HG02973 (cell line): Measurements from ENCODE around the gene SLC10A1.

Experiments
- ATAC-seq: cut with Tn5 transposase; IDR thresholded peaks from one replicate; pipeline ENCODE4 v1.9.1; 2021; ENCODE audit warnings: moderate library complexity; ENCODE audit not compliant: unreplicated experiment

Gene SLC10A1

DNA sequence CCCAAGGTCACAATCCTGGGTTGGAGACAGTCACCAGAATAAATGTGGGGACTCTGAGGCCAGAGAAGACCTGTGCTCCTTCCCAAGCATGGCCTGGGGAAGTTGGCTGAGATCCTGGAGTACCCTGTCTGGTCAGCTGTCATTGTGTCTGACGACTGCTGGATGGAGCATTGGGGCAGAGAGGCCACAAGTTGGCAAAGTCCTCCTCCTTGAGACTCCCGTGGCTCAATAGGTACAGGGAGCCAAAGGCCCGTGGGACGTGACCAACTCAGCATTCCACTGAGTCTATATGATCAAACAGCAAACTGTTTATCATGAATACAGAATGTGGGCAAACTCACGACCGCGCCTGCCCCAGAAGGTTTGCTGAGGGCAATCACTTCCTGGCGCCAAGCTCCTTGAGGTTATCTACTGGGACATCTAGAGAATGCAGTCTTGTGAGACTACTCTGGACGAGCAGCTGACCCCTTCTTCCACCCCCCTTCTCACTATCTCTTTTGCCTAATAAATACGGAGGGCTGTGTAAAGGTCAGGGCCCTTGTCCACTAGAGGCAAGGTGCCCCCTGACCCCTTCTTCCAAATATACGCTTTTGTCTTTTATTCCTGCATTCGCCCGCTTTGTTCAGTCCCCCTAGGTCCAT is 14.3 kb upstream of the SLC10A1 start:
- ATAC-seq, result no peak

DNA sequence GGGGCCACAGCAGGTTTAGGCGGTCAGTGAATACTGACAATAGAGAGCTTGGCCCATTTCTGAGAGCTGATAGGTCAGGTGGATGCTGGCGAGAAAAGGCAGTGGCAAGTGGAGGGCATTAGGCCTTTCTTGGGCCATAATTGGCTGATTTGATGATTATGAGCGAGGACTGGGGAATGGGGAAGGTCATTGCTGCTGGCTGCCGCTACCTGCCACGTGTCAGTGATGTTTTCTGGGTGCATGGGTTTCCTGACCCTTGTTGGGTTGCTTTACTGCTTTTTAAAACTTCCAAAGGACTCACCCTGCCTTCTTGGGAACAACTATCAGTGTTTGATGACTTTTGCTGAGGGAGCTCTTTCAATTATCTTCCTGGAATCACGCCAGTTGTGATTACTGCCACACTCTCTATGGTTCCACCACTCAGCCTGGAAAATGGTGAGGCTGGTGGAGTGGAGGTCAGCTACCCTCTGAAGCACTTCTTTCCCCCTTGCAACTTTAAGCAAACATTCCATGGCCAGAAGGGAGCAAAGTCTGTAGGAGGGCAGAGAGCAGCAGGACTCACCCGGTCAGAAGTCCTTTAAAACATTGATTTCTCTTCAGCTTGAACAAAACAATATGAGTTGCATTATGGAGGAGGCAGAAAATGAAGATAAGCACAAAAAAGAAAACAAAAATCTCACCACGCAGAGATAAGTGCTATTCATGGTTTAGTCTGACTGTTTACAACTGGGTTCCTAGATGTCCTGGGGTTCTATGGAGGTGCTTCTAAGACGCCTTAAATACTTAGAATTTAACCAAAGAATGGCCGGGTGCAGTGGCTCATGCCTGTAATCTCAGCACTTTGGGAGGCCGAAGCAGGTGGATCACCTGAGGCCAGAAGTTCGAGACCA is 12.1 kb upstream of the SLC10A1 start:
- ATAC-seq, result no peak

DNA sequence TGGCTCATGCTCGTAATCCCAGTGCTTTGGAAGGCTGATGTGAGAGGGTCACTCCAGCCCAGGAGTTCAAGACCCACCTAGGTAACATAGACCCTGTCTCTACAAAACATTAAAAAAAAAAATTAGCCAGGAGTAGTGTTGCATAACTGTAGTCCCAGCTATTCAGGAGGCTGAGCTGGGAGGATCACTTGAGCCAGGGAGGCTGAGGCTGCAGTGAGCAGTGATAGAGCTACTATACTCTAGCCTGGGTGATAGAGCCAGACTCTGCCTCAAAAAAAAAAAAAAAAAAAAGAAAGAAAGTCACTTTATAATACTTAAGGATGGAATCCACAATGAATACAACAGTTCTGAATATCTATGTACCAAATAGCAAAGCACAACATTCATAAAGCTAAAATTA is 10.2 kb upstream of the SLC10A1 start:
- ATAC-seq, result no peak

DNA sequence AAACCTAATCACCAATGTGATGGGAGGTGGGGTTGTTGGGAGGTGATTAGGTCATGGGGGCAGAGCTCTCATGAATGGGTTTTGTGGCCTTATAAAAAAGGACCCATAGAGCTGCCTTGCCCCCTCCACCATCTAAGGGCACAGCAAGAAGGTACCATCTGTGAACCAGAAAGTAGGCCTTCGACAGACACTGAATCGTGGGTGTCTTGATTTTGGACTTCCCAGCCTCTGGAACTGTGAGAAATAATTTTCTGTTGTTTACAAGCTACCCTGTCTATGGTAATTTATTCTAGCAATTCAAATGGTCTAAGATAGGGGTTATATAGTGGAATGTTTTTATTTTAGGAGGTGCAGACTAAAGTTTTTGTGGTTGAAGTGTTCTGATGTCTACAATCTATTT is 7.9 kb upstream of the SLC10A1 start:
- no peak for ATAC-seq

DNA sequence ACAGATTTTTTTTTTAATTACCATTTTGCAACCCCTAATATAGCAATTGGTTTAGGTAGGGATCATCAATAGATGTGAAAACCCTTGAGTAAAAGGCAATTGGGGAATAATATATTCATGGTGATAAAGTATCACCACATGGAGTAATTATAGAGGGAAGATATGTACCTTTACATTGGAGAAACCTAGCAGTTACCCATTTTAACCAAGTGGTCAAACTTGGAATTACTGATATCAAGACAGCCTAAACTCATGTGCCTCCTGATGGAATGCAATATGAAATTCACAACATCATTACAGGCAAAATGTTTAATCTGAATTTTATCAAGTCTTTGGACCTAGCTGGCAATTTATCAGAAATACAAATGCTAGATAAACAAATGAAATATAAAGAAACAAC is 6.7 kb upstream of the SLC10A1 start:
- no peak for ATAC-seq

DNA sequence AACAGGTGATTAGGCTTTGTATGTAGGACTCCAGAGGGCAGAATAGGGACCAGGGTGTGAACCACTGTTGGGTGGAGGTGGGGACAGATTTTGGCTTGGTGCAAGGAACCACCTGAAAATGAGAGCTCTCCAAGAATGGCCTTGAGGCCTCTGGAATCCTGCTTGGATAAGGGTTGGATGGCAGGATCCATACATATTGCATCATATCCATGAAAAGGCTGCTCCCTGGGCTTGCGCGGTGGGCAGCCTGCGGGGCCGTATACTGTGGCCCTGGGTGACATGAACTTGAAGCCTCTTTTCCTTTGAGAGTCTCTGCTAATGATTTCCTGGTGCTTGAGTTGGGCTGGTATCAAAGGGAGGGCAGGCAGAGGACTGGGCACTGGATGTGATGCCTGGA is 1.3 kb upstream of the SLC10A1 start:
- ATAC-seq, result no peak

DNA sequence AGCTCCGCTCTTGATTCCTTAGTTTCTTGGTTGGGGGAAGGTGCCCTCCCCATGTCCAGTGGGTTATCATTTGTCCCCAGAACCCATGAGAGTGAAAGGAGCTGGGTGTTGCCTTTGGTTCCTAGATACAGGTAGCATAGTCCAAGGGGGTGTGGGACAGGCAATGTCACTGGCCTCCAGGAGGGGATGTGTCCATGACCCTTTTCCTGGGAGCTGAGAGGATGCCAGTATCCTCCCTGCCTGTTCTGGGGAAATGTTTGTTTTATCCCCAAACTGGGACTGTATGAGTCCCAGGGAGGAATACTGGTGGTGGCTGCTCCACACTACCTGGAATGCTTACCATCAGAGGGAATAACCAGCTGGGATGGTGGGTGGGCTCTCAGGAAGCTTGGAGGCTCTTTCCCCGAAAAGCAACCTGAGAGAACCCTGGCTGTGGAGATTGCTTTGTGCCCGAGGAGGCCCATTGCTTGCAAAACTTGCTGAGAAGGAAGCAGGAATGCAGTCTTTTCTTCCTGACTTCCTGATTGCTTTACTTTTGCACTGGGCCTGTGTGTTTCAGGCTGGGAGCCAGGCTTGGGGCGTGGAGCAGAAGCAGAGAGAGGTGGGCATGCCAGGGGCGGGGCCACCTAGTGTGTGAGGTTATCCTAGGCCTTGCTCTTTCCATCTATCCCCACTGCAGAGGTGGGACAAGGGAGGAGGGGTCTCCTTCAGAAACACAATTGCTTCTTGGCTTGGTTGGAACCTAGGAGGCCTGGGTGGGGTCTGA is 715 bp upstream of the SLC10A1 start:
- ATAC-seq, result no peak

DNA sequence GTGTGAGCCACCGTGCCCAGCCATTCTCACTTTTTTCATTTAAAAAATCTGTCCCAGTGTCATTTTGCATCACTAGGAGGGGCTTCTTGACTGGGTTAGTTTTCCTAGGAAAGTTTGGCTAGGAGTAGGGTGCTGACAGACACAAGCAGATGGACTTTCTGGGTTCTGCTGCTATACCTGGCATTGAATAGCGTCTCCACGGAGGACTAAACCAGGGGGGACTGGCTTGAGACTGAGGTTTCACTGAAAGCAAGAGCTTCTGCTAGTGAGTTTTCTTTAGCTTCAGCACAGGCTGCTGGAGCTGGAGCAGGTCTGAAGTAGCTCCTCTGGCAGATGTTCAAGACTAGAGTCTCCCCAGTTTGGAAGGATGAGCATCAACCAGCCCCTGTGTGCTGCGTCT is 1.4 kb downstream of the SLC10A1 start:
- no peak for ATAC-seq

DNA sequence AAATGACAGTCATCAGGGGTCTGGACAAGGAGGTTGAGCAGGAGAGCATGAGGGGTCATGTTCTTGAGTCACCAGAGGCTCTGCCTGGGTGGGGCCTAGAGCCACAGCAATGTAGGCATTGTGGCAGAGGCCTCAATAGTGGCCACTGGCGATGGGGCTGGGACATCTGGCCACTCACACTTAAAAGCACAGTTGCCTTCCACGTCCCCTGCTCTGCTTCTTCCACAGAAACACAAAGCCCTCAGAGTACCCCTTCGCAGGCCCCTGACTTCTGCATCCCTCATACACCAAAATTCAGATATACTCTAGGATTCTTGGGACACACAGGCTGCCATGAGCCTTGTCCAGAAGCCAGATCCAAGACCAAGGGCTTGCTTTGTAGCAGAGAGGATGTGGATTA is 2.2 kb downstream of the SLC10A1 start:
- ATAC-seq, result no peak

DNA sequence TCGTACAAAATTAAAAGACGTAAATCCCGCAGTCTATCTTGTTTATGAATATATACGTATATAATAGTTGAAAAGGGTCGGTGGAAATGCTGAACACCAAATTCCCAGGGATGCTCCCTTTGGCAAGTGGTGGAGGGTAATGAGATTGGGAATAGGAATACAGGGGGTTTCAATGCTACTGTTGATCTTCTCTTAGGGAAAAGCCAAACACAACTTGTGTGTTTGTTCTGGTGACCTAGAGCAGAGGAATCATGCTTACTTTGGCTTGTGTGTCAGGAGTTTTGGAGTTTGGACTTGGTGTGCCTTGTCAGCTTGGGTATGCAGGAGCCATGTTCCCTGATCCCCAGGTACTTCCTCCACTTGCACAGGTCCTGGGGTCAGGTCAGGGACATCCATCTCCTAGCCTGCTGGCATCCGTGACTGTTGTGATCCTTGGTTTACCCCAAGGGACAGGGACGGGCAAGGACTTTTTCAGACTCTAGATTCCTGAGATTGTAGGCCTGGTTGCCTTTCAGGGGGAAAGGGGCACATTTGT is 4.1 kb downstream of the SLC10A1 start:
- no peak for ATAC-seq

DNA sequence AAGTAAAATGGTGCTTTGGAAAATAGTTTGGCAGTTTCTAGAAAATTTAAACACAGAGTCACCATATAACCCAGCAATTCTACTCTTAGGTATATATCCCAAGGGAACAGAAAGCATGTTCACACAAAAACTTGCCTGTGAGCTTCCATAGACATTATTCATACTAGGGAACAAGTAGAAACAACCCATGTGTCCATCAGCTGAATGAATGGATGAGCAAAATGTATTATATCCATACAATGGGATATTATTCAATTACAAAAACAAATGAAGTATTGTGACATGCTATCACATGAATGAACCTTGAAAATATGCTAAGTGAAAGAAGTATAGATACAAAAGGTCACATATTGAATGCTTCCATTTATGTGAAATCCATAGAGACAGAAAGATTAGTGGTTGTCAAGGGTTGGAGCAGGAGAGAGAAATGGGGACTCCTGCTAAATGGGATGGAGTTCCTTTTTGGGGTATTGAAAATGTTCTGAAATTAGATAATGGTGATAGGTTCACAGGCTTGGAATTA is 7.9 kb downstream of the SLC10A1 start:
- ATAC-seq, result no peak

DNA sequence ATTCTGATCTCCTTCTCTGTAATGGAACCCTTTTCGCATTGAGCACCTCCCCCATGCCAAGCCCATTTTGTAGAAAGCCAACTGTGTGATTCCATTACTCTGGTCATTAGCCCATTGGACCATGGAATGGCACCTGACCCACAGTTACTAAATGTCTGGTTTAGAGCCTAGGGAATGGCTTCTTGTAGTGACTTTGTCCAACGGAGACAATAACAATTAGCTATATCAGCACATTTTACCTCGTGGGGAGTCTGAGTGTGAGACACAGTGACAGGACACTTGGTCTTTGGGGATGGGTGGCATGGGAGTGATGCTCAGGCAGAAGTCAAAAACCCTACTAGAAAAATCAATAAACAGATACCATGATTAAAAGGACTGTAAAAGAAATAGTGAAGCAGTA is 10.4 kb downstream of the SLC10A1 start:
- no peak for ATAC-seq

DNA sequence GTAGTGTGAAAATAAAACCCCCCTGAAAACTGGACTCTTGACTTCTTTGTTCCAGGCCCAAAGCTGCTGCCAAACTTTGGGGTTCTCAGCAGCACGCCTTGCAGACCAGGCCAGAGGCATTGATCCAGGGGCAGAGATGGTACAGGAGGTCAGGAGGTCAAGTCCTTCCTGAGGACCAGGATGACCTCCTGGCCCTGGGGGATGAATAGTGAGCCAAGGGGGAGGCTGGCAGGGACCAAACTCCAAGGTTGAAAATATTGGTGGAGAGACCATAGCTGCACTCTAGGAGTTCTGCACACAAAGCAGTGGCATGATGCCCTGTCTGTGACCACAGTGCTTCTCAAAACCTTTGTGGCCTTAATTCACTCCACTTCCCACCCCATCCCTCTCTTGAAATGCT is 12.1 kb downstream of the SLC10A1 start:
- ATAC-seq, result no peak

DNA sequence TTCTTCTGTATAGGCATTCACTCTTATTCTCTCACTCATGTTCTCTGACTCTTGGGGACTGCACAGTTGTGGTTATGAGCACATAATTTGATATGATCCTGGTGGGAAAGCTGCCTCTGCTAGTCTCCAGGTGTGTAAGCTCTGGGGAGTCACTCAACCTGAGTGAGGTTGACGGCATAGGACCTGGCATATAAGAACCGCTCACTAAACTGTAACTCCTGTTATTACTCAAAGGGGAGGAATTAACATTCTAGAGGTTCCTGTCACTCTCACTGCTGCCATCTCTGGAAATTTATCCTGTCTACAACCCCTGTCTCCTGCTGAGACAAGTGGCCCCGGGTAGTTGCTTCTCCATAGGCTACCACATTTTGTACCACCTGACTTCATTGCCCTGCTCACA is 16.1 kb downstream of the SLC10A1 start:
- ATAC-seq, result no peak

DNA sequence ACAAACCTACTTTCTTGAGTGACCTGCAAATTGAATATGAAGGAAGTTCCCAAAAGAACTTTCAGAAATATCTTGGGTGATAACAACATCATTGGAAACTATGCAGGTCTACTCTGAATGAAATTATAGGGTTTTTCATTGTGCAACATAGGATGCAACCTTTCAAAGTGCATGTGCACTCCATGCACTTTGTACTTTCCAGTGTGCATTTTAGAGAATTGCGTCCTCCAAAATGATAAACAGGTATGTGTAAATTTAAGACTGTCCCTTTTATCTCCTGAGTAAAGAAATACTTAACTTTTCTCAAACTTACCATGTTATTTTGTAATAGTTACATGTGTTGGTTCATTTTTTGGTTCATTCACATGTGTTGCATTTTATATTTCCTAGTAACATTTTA is 16.9 kb downstream of the SLC10A1 start:
- ATAC-seq, result no peak

DNA sequence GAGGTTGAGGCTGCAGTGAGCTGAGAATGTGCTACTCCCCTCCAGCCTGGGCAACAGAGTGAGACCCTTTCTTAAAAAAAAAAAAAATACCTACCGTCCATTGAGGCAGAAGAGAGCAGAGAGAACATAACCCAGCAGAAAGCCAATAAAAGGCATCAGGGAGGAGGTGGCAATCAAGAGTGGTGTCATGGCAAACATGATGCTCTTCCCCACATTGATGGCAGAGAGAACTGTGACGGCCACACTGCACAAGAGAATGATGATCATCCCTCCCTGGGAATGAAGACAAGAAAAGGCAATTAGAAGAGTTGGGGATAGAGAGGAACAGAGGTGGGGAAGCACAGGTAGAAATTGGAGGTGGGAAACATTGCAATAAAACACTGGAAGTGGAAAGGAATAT is 18.0 kb downstream of the SLC10A1 start:
- ATAC-seq, result no peak

DNA sequence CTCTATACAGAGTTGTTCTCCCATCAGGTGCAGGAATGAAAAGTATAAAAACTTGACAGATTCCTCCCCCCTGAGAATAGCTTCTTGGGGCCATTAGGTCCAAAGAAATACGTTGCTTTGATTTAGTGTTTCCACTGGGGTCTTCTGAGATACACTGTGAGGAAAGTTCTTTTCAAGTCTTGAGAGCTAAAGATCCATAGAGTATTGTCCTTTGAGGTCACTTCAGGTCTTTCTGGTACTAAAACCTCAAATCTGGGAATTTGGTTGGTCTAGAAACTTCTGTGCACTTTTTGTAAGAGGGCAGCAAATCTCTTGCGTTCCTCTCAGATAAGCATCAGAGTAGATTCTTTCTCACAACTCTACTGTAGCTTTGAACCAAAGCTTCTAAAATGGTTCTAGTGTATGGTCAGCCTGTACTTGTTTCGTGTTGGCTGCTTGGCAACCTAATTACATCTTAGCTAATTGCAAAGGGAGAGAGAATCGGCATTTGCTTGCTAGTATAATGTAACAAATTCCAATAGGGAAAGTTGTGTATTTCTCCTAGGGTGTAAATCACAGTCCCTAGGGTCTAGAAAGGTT is 20.1 kb downstream of the SLC10A1 start:
- ATAC-seq, result no peak

DNA sequence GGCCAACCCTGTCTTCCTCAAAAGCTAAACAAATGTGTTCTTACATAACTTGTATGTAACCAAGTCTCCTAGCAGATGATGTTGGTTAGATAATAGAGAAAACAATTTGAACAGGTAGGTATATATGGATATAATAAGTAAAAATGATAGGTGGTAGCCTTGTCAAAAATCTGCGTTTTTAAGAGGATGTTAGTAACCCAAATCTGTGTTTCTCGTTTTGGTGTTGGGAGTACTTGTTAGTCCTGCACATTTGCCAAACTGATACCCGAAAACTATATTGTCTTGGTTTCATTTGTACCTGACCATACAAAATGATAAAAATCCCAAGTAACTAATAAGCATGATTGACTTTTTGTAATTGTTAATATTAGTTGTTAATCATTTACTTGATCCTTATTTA is 22.0 kb downstream of the SLC10A1 start:
- no peak for ATAC-seq

DNA sequence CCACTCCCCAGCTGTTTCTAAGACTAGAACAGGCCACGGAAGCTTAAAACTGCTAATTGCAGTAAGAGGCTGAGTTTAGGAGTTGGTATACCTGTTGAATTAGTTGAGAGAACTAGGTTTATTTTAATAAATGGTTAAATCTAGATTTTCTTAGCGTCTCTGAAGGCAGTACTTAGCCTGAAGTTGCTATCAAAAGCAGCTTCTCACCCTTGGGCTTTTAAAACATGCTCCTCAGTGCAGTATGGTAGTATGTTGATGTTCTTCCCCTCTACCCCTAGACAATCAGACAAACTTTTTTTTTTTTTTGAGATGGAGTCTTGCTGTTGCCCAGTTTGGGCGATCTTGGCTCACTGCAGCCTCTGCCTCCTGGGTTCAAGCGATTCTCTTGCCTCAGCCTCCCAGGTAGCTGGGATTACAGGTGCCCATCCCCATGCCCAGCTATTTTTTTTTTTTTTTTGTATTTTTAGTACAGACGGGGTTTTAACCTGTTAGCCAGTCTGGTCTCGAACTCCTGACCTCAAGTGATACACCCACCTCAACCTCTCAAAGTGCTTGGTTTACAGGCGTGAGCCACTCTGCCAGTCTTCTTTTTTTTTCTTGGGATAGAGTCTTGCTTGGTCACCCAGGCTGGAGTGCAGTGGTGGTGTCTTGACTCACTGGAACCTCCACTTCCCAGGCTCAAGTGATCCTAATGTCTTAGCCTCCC is 23.3 kb downstream of the SLC10A1 start:
- no peak for ATAC-seq
